GM18508 (cell line): ENCODE results near the gene CRIP2.

Experiments used
- ATAC-seq: cut with Tn5 transposase; IDR thresholded peaks from one replicate; pipeline ENCODE4 v1.9.1; 2021; ENCODE audit warnings: moderate number of reproducible peaks; ENCODE audit not compliant: insufficient read depth, unreplicated experiment

CRIP2 gene

GRCh38 chr14:105475269-105476096 is 862 bp downstream of the CRIP2 start:
- ATAC-seq: no peak

- ATAC-seq: no peak
Measured at GRCh38 chr14:105476097-105476830, 1.6 kb downstream of the CRIP2 start.

- no peak for ATAC-seq
Measured at GRCh38 chr14:105476831-105477659, 2.4 kb downstream of the CRIP2 start.

GRCh38 chr14:105477660-105478397 is 3.2 kb downstream of the CRIP2 start:
- no peak for ATAC-seq

GRCh38 chr14:105478398-105479251 is 4.0 kb downstream of the CRIP2 start:
- ATAC-seq: no peak

- ATAC-seq: no peak
Measured at GRCh38 chr14:105479431-105480158, 5.0 kb downstream of the CRIP2 start.

GRCh38 chr14:105480199-105480746 is 5.7 kb downstream of the CRIP2 start:
- no peak for ATAC-seq

GRCh38 chr14:105480807-105481801 is 6.5 kb downstream of the CRIP2 start:
- no peak for ATAC-seq

GRCh38 chr14:105481886-105482457 is 7.4 kb downstream of the CRIP2 start:
- no peak for ATAC-seq

GRCh38 chr14:105482486-105483110 is 8.0 kb downstream of the CRIP2 start:
- no peak for ATAC-seq

- ATAC-seq: no peak
Measured at GRCh38 chr14:105483300-105484068, 8.9 kb downstream of the CRIP2 start.

- ATAC-seq: no peak
Measured at GRCh38 chr14:105484069-105484996, 9.7 kb downstream of the CRIP2 start.

- ATAC-seq: no peak
Measured at GRCh38 chr14:105484997-105485393, 10.4 kb downstream of the CRIP2 start.

GRCh38 chr14:105485739-105486162 is 11.1 kb downstream of the CRIP2 start:
- no peak for ATAC-seq
